Sigmoid colon (tissue), 7 donors: ENCODE data around the gene CTDP1. TPM values are rescaled to one million over a fixed set of nuclear protein-coding genes. Genes with fewer than 3 reads are reported as not detected.
"Not testable (repeated sequence)": the region's sequence is repeated elsewhere in the genome, so short reads cannot be mapped to it uniquely, and the experiment has no call there.

Source experiments
- DNase-seq: peaks from one replicate; pipeline ENCODE4 v3.0.0-alpha.2; 2019
- H3K27ac ChIP-seq, 4 donors: fragments of 200-600 bp; sonication (generic); one replicate each; pipeline ENCODE4 v1.5.1; 2016 to 2019; ENCODE audit warnings: mild to moderate bottlenecking in 1 of 4
- H3K27me3 ChIP-seq, 3 donors: fragments of 200-600 bp; sonication (generic); one replicate each; pipeline ENCODE4 v1.5.1; 2019; ENCODE audit warnings: mild to moderate bottlenecking in 1 of 3
- H3K36me3 ChIP-seq, 4 donors: fragments of 200-600 bp; sonication (generic); one replicate each; pipeline ENCODE4 v1.5.1; 2016 to 2019
- H3K4me1 ChIP-seq, 4 donors: fragments of 200-600 bp; sonication (generic); one replicate each; pipeline ENCODE4 v1.5.1; 2017 to 2019
- H3K4me3 ChIP-seq, 4 donors: fragments of 200-600 bp; sonication (generic); one replicate each; pipeline ENCODE4 v1.5.1; 2017 to 2019; ENCODE audit warnings: mild to moderate bottlenecking in 2 of 4, moderate library complexity in 1 of 4
- H3K9me3 ChIP-seq, 4 donors: fragments of 200-600 bp in 3 of 4; sonication (generic) in 3 of 4; one replicate each; pipeline versions ENCODE4 v1.5.1 to v1.6.1; 2013 to 2019
- EP300 ChIP-seq, 4 donors: sonication (generic); formaldehyde crosslinking; IDR thresholded peaks; one replicate each; pipeline ENCODE4 v1.6.1; 2017; ENCODE audit warnings: antibody characterized with exemption in 4 of 4
- POLR2A ChIP-seq, 2 donors: fragments of 450-650 bp; IDR thresholded peaks; one replicate each; pipeline ENCODE4 v1.6.1; 2016; ENCODE audit warnings: antibody characterized with exemption in 2 of 2, mild to moderate bottlenecking in 2 of 2, moderate library complexity in 2 of 2
- POLR2AphosphoS5 ChIP-seq, 4 donors: sonication (generic); formaldehyde crosslinking; IDR thresholded peaks; one replicate each; pipeline ENCODE4 v1.6.1; 2017; ENCODE audit warnings: antibody characterized with exemption in 4 of 4
- WGBS, 2 donors: extraction: QIAGEN DNeasy Blood & Tissue Kit; methylation state at CpG; one replicate each; pipeline ENCODE4 v1.1.7; 2013; 5-methylcytosine and 5-hydroxymethylcytosine counted together
- intact Hi-C: fragments of 100-400 bp; cut with DNase I; formaldehyde crosslinking; loops from one replicate; pipeline ENCODE4 v1.15.1; 2023
- polyA plus RNA-seq, 3 donors: library from polyadenylated mRNA; stranded (reverse); fragments of 200-250 nt; gene quantifications; one replicate each; pipeline ENCODE4 v1.2.3, GENCODE V29; 2013
- total RNA-seq, 4 donors: library from RNA; depleted of rRNA; stranded (reverse); fragments of >200 nt; gene quantifications; one replicate each; pipeline ENCODE4 v1.1.0, GENCODE V29; 2016
- TF ChIP-seq, protein P1 (sequence below), 4 experiments: fragments of 450-650 bp in 3 of 4; fragments of 200-600 bp in 1 of 4; IDR thresholded peaks; one replicate each; pipeline ENCODE4 v1.5.1; 2016 to 2019; ENCODE audit warnings: antibody characterized with exemption in 4 of 4, mild to moderate bottlenecking in 3 of 4, moderate library complexity in 2 of 4
- donor health status: healthy with polysubstance abuse.
- donor health status: Bipolar disorder and iron deficiency.
- donor health status: healthy.

Gene CTDP1
- total and polyA plus RNA-seq, 7 donors = 11.1 to 25.9 (median 14.7) TPM

DNA sequence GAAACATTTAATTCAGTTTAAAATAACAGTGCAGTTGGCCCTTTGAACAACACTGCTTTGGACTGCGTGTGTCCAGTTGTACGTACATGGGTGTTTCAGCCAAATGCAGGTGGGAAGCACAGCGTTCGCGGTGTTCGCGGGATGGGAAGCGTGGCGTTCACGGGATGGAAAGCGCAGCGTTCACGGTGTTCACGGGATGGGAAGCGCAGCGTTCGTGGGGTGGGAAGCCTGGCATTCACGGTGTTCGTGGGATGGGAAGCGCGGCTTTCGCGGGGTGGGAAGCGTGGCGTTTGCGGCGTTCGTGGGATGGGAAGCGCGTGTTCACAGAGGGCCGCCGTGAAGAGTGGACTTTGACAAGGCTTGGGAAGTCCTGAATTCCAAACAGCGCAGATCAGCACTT is 47.6 kb downstream of the CTDP1 start:
- peaks cover 0 to 6% (median 0%) of the 10 kb centered on the region in 4 donors for H3K9me3 ChIP-seq
- H3K36me3 ChIP-seq = peaks cover 12 to 72% (median 26%) of the 10 kb centered on the region in 4 donors
- H3K4me1 ChIP-seq = no peaks in the 10 kb centered on the region
- DNase-seq = no peak
- no peak overlapping the region for H3K4me3 ChIP-seq
- WGBS, 2 donors = 97 to 99% methylated on average over 33 of the region's 33 CpGs
- H3K27me3 ChIP-seq = no peaks in the 10 kb centered on the region
- intact Hi-C loops = no loop called here
- H3K27ac ChIP-seq = no peak overlapping the region
- TF ChIP-seq POLR2AphosphoS5 (IDR thresholded peaks at IDR 0.05) = no peak
- TF ChIP-seq POLR2A (IDR thresholded peaks at IDR 0.05) = no peak
- TF ChIP-seq, protein P1, sequence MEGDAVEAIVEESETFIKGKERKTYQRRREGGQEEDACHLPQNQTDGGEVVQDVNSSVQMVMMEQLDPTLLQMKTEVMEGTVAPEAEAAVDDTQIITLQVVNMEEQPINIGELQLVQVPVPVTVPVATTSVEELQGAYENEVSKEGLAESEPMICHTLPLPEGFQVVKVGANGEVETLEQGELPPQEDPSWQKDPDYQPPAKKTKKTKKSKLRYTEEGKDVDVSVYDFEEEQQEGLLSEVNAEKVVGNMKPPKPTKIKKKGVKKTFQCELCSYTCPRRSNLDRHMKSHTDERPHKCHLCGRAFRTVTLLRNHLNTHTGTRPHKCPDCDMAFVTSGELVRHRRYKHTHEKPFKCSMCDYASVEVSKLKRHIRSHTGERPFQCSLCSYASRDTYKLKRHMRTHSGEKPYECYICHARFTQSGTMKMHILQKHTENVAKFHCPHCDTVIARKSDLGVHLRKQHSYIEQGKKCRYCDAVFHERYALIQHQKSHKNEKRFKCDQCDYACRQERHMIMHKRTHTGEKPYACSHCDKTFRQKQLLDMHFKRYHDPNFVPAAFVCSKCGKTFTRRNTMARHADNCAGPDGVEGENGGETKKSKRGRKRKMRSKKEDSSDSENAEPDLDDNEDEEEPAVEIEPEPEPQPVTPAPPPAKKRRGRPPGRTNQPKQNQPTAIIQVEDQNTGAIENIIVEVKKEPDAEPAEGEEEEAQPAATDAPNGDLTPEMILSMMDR (IDR thresholded peaks at IDR 0.05) = no peak
- TF ChIP-seq EP300 (IDR thresholded peaks at IDR 0.05) = no peak

DNA sequence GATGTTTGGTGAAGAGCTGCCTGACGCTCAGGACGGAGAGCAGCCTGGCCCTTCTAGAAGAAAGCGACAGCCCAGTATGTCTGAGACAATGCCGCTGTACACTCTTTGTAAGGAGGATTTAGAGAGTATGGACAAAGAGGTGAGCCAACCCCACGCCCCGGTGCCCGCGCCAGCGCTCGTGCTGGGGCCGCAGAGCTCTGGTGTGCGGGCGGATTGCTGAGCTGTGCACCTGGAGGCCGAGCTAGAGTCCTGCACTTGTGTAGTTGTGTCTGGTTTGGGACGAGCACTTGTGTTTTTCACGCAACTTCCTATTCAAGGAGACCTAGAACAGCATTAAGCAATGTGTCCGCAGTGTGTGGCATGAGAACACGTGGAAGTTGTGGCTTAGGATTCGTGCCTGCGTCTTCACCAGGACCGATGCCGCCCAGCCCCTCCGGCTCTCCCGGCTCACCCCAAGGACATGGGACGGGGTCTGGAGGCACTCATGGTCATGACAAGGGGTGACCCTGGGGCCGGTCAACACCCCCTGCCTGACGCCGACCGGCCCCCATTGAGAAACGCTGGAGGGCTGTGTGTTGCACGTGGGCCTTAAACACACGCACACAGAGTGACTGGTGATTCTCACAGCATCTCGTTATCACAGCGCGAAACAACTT is 49.5 kb downstream of the CTDP1 start:
- no peak for DNase-seq
- intact Hi-C loops = no loop called here

DNA sequence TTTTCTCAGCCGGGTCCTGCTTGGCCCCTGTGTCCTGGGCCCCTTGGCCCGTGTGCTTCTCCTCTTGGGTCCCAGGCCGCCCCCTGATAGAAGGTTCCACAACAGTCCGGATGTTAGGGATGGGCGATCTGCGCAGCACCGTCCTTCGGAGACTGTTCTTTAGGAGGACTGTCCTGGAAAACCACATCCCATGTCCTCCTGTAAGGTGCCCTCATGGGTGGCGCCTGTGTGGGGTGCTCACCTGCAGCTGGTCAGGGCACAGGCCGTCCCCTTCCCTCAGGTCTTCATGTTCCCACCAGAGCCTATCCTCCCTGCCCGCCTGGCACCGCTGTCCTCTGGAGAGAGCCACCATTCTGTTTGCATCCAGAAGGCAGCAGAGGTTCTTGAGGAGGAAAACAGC is 50.0 kb downstream of the CTDP1 start:
- intact Hi-C loops = no loop called here
- H3K36me3 ChIP-seq = peaks cover 15 to 72% (median 29%) of the 10 kb centered on the region in 4 donors
- no peak for TF ChIP-seq POLR2AphosphoS5 (IDR thresholded peaks at IDR 0.05)
- no peak for TF ChIP-seq EP300 (IDR thresholded peaks at IDR 0.05)
- TF ChIP-seq POLR2A (IDR thresholded peaks at IDR 0.05) = no peak
- TF ChIP-seq, protein P1 (IDR thresholded peaks at IDR 0.05) = no peak
- 97 to 98% methylated on average over 12 of the region's 12 CpGs for WGBS, 2 donors
- peaks cover 0 to 6% (median 0%) of the 10 kb centered on the region in 4 donors for H3K9me3 ChIP-seq
- H3K4me3 ChIP-seq = no peak overlapping the region
- H3K4me1 ChIP-seq = no peaks in the 10 kb centered on the region
- DNase-seq = no peak
- no peaks in the 10 kb centered on the region for H3K27me3 ChIP-seq
- no peak overlapping the region for H3K27ac ChIP-seq

More for the DNA sequence above, 49.5 kb downstream of the CTDP1 start:
- TF ChIP-seq EP300 (IDR thresholded peaks at IDR 0.05) = no peak
- TF ChIP-seq POLR2A (IDR thresholded peaks at IDR 0.05) = no peak
- TF ChIP-seq POLR2AphosphoS5 (IDR thresholded peaks at IDR 0.05) = no peak
- TF ChIP-seq, protein P1 (IDR thresholded peaks at IDR 0.05) = no peak
- 96 to 98% methylated on average over 35 of the region's 35 CpGs for WGBS, 2 donors
- H3K36me3 ChIP-seq = peaks cover 15 to 74% (median 29%) of the 10 kb centered on the region in 4 donors
- no peaks in the 10 kb centered on the region for H3K4me1 ChIP-seq
- peaks cover 0 to 6% (median 0%) of the 10 kb centered on the region in 4 donors for H3K9me3 ChIP-seq
- H3K27ac ChIP-seq = no peak overlapping the region
- H3K4me3 ChIP-seq = no peak overlapping the region
- H3K27me3 ChIP-seq = no peaks in the 10 kb centered on the region

GRCh38 chr18:79730804-79731203 is 51.2 kb downstream of the CTDP1 start:
- H3K4me1 ChIP-seq = no peaks in the 10 kb centered on the region
- peaks cover 0 to 6% (median 0%) of the 10 kb centered on the region in 4 donors for H3K9me3 ChIP-seq
- 97% methylated on average over 11 of the region's 11 CpGs for WGBS, 2 donors
- H3K36me3 ChIP-seq = peaks cover 15 to 73% (median 39%) of the 10 kb centered on the region in 4 donors
- intact Hi-C loops = no loop called here
- H3K27me3 ChIP-seq = no peaks in the 10 kb centered on the region
- H3K27ac ChIP-seq = no peak overlapping the region
- no peak for DNase-seq
- TF ChIP-seq POLR2A (IDR thresholded peaks at IDR 0.05) (no peak), POLR2AphosphoS5 (IDR thresholded peaks at IDR 0.05) (no peak), EP300 (IDR thresholded peaks at IDR 0.05) (no peak)
- TF ChIP-seq, protein P1 (IDR thresholded peaks at IDR 0.05) = no peak
- H3K4me3 ChIP-seq = no peak overlapping the region

DNA sequence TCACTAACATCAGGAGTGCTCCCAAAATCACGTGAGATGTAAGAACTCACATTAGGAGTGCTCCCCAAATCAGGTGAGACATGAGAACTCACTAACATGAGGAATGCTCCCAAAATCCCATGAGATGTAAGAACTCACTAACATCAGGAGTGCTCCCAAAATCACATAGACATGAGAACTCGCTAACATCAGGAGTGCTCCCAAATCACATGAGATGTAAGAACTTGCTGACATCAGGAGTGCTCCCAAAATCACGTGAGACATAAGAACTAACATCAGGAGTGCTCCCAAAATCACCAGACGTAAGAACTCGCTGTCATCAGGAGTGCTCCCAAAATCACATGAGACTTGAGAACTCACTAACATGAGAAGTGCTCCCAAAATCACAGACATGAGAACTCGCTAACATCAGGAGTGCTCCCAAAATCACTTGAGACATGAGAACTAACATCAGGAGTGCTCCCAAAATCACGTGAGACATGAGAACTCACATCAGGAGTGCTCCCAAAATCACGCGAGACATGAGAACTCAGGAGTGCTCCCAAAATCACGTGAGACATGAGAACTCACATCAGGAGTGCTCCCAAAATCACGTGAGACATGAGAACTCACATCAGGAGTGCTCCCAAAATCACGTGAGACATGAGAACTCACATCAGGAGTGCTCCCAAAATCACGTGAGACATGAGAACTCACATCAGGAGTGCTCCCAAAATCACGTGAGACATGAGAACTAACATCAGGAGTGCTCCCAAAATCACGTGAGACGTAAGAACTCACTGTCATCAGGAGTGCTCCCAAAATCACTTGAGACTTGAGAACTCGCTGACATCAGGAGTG is 52.5 kb downstream of the CTDP1 start:
- intact Hi-C loops, H3K27ac ChIP-seq, H3K9me3 ChIP-seq, H3K4me1 ChIP-seq, DNase-seq, H3K27me3 ChIP-seq, H3K4me3 ChIP-seq: not testable (repeated sequence)
- 98% methylated on average over 16 of the region's 17 CpGs for WGBS, 2 donors
- peaks cover 15 to 86% (median 45%) of the 10 kb centered on the region in 4 donors for H3K36me3 ChIP-seq
